Fibroblast of the conjunctiva (primary cell): ENCODE data around the gene NME7.

Source experiments
- DNase-seq: peaks from one replicate; pipeline ENCODE4 v3.0.0-alpha.2; 2010; ENCODE audit warnings: low read depth

The NME7 gene

DNA sequence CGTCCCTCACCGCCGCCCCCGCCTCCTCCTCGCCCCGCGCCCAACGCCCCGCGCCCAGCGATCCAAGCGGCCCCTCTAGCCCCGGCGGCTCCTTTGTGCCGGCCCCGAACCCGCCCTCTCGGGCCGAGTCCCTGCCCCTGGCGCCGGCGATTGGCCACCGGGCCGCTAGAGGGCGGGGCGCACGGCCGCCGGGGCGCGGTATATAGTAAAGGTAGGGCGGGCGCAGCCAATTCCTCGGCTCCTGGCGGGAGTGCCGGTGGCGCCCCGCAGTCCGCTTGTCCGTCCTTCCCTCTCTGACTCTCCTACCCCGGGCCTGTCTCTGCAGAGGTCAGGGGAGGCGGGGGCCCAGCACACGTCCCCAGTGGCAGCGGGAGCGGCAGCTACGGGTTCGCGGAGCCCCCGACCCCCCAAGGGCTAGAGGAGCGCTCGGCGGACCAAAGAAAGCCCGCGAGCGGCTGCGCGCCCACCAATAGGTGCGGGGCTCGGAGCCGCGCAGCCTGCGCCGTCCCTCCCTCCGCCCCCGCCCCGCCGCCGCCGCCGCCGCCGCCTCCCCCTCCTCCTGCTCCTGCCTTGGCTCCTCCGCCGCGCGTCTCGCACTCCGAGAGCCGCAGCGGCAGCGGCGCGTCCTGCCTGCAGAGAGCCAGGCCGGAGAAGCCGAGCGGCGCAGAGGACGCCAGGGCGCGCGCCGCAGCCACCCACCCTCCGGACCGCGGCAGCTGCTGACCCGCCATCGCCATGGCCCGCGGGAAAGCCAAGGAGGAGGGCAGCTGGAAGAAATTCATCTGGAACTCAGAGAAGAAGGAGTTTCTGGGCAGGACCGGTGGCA lies 261.3 kb downstream of the NME7 start, which contains the start of gene ATP1B1:
ATP1B1 (plus strand) TSS at position 596 of the 826 bp plus-strand sequence; CDS start at position 736, 140 bp downstream.
- no peak for DNase-seq

DNA sequence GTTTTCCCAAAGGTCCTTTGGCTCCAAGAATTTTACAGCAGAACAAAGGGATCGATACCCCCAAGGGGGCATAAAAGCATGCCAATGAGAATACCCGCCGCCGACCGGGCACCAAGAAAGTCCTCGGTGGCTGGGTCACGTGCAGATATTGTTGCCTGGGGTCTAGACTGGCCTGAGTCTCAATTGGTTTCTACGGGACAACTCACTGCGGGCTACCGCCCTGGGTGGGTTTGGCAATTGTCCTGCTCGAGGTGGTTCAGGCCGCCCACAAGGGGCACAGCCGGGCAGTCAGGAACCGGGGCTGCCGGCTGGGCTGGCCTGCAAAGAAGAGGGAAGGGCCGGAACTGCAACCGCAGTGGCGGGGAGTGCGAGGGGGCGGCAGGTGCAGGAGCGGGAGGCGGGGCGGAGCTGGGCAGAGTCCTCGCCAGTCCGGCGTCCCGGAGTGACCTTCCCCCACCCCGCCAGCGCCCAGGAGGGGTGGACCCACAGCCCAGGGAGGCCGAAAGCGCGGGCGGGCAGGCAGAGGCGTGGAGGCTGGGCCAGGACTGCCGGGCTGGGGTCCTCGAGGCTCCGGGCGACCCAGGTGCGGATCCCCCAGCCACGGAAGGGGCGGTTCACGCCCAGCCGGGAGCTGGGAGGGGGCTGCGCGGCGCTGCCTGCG lies 262.0 kb downstream of the NME7 start:
- DNase-seq = no peak

DNA sequence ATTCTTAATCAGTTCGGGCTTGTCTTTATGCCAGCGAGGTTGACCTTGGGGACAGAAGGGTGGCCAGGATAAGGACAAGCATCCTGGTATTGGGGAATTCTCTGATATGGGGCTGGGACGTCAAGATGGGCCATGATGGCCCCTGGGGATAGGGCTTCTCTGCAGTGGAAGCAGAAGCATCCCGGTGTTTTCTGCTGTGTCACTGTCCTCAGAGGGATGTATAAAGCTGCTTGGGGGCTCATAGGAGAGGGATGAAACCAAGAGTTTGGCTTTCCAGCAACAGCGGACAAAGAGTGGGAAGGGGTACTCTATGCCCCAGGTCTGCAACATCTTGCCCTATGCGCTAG lies 262.5 kb downstream of the NME7 start:
- no peak for DNase-seq

DNA sequence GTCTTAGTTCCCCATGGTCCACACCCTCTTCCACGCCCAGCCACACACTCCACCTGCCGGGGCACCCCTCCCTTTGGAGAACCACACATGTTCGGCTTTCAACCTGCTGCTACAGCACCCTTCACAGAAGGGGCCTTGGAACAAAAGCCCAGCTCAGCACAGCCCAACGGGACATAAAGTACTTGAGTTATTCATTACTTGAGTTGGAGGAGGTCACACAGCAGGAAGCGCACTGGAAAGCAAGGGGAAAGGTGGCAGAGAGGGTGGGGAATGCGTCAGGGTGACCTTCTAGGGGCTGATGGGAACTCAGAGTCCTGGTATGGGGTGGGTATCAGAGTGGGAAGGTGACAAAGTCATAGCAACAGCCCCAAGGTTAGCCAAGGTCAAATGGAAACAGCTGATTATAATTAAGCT lies 264.1 kb downstream of the NME7 start:
- no peak for DNase-seq

DNA sequence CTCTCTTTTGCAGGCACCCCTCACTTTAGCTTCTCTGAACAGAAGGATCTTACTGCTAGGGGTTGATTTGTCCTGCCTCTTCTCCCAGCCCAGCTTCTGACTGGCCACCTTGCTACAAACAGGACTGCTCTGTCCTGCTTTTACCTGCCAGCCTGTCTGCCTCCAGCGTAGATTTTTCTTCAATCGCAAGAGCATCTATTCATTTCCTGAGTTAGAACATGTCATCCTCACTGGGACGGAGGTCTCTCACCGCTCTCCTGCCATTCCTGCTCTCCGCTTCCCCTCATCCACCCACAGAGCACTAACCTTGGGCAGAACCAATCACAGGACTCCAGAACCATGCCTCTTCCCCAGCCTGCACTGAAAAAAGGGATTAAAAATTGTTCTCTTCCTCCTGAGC lies 264.6 kb downstream of the NME7 start:
- no peak for DNase-seq

DNA sequence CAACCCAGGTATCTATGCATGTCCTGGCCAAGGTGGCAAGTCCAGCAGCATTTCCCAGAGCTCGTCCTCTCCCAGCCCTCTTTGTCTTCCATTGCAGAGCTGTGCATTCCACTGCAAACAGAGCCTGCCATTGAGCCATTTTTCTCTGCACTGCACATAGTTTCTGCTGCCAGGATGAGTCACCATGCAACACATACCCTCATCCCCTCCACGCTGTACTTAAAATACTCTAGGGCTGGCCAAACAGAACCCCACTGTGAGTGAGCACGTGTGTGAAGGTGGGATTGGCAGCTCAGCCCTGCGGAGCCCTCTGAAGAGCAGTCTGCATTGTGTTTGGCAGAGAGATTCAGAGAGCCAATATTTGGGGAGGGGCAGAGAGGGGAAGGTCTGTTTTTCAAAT lies 265.0 kb downstream of the NME7 start:
- DNase-seq = peak; percentile 47

DNA sequence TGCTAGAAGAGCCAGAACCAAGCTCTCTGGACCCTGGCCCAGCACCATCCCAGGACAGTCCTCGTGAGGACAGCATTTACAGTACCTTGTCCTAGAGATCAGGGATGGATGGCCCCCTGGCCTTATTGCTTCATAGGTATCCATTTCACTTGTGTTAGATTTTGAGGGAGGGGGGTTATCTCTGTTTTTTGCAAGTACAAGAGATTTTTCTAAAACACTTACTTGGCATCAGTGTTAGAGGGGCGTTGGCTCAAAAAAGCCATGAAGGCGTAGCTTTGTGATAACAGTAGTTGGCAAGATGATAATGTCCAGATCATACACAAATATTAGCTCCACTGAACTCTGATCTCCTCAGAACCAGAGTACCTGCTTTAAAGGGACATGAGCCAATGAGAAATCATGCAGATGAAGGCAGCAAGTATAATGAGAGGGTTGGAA lies 266.9 kb downstream of the NME7 start:
- no peak for DNase-seq

DNA sequence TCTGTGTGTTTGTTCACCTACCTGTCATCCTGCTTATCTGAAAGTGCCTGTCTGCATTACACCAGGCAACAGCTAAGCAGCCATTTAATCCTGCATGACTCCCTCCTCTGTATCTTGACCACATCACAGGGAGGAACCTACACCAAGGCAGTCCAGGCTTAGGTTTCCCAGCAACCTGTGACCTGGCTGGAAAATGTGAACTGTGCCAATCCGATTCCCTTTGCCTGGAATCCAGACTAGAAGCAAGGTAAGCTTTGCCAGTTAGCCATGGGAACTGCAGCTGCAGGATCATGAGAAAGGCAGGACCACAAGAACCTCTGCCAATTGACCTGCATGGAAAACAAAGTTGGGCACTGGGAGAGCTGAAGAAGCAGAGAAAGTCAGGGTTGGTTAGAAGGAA lies 267.4 kb downstream of the NME7 start:
- DNase-seq = no peak

DNA sequence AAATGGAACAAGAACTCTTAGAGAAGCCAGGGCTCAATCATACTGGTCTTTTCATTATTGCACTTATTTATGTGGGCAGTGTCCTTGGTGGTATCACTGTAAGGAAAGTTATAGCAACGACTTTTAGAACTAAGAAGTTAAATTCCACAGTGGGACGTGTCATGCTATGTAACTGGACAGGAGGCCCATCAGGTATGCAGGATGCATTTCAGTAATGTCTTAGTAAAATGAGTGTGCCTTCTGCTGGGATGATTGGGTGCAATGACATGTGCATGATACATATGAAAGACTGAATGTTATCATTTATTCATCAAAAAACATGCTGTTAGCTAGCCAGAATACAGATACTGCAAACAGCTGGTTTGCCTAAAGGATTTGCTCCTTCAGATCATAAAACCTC lies 268.0 kb downstream of the NME7 start:
- no peak for DNase-seq

DNA sequence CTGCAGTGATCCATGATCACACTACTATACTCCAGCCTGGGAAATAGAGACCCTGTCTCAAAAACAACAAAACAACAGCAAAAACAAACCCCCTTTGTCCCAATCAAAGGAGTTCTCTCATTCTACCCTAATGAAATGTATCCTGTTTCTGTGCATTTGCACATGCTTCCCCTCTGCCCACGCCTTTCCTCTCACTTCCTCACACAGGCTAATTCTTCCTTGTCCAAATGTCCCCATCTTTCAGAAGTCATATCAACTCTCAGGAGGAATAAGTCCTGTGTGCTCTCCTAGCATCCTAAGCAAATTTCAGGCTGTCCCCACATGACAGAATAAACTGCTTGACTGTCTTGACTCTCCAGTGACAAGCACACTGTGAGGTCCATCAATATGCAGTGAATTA lies 269.2 kb downstream of the NME7 start:
- no peak for DNase-seq

DNA sequence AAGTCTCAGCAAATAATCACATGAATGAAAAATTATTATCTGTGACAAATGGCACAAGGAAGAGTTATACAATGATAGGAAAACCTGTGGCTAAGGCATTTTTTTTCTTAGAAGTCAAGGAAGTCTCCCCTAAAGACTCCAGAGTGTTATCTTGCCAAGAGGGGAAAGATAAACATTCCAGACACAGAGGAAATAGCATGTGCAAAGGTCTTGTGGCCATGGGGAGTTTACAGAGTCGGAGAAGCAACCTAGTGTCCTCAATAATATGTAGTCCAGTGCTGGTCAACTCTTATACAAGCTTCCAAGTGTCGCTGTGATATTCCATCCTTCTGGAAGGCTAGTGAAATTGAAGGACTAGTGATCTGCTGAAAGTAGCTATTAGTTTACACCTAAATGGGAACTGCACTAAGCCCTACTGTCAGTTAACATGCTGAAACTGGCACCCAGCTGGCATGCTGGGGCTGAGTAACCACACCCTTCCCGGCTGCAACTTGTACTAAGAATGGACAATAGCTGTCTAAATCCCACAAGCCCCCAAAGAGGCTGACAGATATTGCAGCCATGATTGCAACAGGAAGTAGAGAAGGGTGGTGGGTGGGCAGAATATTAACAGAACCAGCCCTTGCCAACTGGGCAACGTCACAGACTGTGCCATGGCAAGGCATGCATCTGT lies 272.6 kb downstream of the NME7 start:
- no peak for DNase-seq

DNA sequence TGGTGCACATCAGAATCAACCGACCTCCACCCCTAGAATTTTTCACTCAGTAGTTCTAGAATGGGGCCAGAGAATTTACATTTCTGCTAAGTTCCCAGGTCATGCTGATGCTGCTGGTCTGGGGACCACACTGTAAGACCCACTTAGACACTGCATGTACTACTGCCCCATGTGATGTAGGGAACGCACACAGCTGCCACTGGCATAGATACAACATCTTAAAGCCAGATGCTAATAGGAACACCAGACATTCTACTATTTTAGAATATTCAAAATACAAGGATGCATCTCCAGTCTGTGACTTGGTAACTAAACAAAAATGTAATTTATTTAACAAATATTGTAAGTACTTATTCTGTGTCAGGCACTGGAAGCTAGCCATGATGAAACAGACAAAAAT lies 275.2 kb downstream of the NME7 start:
- DNase-seq = no peak

DNA sequence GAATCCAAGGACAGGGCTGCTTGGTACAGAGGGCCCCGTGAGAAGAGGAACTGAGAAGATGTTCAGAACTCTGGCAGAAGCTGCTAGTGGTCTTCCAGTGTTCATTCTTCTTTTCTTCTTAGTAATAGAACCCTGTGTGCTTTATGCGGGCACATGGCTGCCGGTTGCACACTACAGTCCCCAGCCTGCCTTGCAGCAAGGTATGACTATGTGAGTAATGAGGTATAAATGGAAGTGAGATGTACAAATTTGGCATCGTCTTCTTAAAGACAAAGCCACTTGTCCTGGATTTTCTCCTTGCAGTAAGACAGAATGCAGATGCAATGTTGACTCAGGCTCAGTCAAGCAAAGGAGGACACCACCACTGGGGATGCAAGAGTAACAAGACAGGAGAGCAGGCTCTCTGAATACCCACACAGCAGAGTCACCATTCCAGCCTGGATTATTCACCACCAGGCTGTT lies 276.1 kb downstream of the NME7 start:
- DNase-seq = no peak

DNA sequence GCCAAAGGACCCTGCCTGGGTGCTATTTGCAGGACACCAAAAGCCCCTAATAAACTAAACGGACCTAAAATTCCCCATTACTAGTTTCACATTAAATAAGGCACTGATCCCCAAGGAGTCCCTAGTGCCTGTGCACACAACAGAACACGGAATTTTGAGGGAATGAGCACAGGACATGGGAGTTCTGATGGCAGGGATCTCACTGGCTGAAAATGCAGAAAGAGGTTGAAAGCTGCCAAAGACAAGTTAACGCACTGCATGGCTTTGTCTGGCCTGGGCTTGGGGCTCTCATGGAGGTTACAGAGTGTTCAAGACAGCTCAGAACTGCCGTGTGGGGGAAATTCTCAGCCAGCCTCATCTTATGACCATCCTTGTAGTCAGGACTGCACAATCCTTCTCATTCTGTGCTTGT lies 276.7 kb downstream of the NME7 start:
- DNase-seq = no peak

DNA sequence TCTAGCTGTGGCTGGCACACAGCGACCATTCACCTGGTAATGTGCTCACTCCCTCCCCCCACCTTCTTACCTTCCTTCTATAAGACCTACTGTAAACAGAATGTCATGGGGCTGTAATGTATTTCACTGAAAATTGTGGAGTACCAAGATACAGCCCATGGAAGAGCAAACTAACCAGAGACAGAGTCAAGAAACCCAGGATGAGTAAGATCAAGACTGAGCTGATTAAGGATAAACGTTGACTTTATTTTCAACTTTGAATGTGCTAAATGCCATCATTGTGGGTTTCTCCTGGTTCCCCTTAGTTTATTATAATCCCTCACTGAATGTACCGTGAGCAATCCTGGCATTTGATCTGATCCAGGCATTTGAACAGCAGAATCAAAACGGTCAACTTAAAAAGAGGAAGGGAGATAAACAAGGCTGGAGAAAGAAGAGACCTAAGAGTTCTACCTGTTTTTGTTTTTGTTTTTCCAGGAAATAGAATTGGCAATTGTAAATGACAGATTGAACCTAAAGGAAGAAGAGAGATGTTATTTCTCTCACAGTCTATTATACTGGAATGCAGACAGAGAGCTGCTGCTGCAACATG lies 277.2 kb downstream of the NME7 start:
- DNase-seq = no peak

DNA sequence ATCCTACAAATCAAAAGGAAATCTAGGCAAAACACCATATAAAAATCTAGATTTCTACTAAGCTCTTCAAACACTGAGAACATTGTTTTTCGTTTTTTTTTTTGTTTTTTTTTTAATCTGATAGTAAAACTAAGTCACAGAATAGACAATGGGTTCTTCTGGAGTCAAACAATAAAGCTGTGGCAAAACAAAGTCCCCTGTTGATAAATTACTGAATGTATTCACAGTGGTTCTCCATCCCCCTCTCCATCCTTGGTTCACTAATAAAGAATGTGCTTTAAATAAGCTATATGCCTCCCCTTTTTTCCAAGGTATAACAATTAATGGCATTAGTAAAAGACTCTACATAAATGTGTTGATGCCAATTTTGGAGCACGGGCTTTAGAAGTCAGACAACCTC lies 277.8 kb downstream of the NME7 start:
- no peak for DNase-seq

DNA sequence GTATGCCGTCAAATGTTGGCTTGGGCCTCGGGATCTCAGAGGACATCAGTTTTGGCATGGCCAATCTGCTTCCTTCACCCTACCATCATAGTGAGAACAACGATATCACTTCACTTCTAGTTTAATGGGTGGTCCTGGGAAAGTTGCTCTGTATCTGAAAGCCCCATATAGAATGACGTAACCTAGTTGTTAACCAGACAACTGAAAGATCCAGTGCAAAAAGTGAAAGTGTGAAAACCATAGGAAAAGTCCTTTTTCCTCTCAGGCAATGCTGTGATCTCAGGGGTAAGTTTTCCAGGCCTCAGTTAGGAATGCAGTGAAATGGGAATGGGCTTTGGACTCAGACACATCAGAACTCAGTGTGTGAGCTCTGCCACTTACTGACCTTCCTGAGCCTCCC lies 279.7 kb downstream of the NME7 start:
- DNase-seq = no peak

DNA sequence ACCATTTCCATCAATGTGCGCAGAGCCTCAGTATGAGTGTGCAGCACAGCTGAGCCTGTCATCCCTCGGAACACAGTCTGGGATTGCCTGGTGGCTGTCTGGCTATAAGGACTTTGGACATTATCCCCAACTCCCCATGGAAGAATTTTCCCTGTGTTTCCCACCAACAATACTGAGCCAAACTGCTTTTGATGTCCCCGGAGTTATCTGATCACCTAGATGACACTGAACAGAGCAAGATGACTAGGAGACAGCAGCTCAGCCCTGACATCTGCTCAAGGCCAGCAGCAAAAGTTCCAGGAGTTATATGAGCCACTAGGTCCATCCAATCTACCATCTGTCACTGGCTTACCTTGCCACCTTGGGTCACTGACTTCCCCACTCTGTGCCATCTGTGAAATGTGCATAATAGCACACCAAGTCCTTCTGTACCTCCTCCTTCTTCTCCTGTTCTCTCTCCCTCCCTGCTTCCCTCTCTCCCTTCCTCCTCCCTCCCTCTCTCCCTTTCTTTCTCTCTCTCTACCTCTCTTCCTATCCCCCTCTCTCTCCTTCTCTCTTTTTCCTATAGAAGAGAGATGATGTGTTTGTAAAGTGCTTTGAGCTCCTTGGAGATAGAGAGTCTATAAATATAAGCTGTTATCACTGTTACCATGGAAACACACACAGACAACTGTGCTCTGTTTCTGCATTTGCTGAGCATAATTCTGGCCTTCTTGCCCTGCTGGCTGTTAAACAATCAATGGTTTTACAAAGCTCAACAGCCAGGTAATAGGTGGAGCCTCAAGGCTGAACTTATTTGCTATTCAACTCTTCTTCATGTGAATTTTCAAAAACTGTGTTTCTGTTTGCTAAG lies 280.8 kb downstream of the NME7 start:
- DNase-seq = no peak

DNA sequence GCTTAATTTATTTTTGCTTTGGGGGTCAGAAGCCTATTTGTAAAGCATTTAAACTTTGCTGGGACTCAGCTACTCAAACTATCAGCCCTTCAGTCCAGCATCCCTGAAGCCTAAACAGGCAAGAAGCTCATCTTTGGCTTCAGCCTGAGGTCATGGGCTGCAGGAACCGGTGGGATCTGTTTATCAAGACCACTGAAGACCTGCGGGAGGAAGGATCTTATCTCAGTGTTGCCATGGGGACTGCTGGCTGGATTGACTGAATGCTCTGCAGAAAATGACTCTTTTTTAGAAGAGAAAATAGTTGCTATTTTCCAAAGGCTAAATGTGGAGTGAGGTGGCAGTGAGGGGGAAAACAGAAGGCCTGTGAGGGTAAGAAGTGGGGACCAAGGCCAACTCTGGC lies 281.7 kb downstream of the NME7 start:
- DNase-seq = no peak
